Body of pancreas (tissue), 4 donors: ENCODE data around the gene SLC5A5. TPM values are rescaled to one million over a fixed set of nuclear protein-coding genes. Genes with fewer than 3 reads are reported as not detected.
"Not testable (repeated sequence)": the region's sequence is repeated elsewhere in the genome, so short reads cannot be mapped to it uniquely, and the experiment has no call there.

Source experiments
- ATAC-seq: fragments of 150-250 bp; one replicate; pipeline ENCODE4 v1.9.1; 2016
- DNase-seq, 4 donors: peaks; one replicate each; pipeline ENCODE4 v3.0.0-alpha.2; 2019
- H3K27ac ChIP-seq, 4 donors: fragments of 200-600 bp; sonication (generic); 1 replicate in 3 of 4; 2 replicates in 1 of 4; pipeline versions ENCODE4 v1.5.1 to v1.6.1; 2016 to 2019; ENCODE audit warnings: mild to moderate bottlenecking in 1 of 4, mixed read lengths in 1 of 4, moderate library complexity in 1 of 4
- H3K27me3 ChIP-seq, 2 donors: fragments of 200-600 bp; sonication (generic); one replicate each; pipeline ENCODE4 v1.6.0; 2016; ENCODE audit warnings: mild to moderate bottlenecking in 1 of 2
- H3K36me3 ChIP-seq, 2 donors: fragments of 200-600 bp; sonication (generic); replicated peaks in 1 of 2; 2 replicates each; pipeline ENCODE4 v1.5.1; 2016; ENCODE audit warnings: low read depth in 2 of 2; ENCODE audit not compliant: insufficient read depth in 1 of 2
- H3K4me1 ChIP-seq: fragments of 200-600 bp; sonication (generic); one replicate; pipeline ENCODE4 v1.6.0; 2016
- H3K4me3 ChIP-seq, 2 donors: fragments of 200-600 bp; sonication (generic); 1 replicate in 1 of 2; 2 replicates in 1 of 2; pipeline ENCODE4 v1.5.1; 2016 to 2019
- H3K9me3 ChIP-seq, 3 donors: fragments of 200-600 bp; sonication (generic); 1 replicate in 2 of 3; 2 replicates in 1 of 3; pipeline ENCODE4 v1.5.1; 2016
- CTCF ChIP-seq, 7 experiments: fragments of 450-650 bp in 4 of 7; fragments of 200-600 bp in 3 of 7; sonication (generic) in 3 of 7; IDR thresholded peaks; one replicate each; pipeline ENCODE4 v1.5.1; 2016 to 2019; ENCODE audit warnings: antibody characterized with exemption in 7 of 7
- POLR2A ChIP-seq, 3 donors: fragments of 450-650 bp; IDR thresholded peaks; one replicate each; pipeline ENCODE4 v1.6.1; 2016; ENCODE audit warnings: antibody characterized with exemption in 3 of 3, mild to moderate bottlenecking in 2 of 3
- WGBS, 2 donors: methylation state at CpG; one replicate each; pipeline ENCODE4 v1.1.5; 2017; 5-methylcytosine and 5-hydroxymethylcytosine counted together
- intact Hi-C: fragments of 100-400 bp; cut with DNase I; formaldehyde crosslinking; loops from one replicate; pipeline ENCODE4 v1.15.1; 2023
- total RNA-seq, 2 donors: library from RNA; depleted of rRNA; stranded (reverse); fragments of >200 nt; gene quantifications; one replicate each; pipeline ENCODE4 v1.1.0, GENCODE V29; 2016

Gene SLC5A5
- total RNA-seq, 2 donors from 2014 or later = not detected

- DNase-seq (peak; percentile 55 to 65 (median 61)), ATAC-seq (peak; percentile 79)
- no peak for TF ChIP-seq CTCF (IDR thresholded peaks at IDR 0.05)
- TF ChIP-seq POLR2A (IDR thresholded peaks at IDR 0.05) = no peak
- no peaks in the 10 kb centered on the region for H3K36me3 ChIP-seq
- H3K27me3 ChIP-seq = no peaks in the 10 kb centered on the region
- H3K4me3 ChIP-seq = no peak overlapping the region
- peaks cover 12% of the 10 kb centered on the region for H3K4me1 ChIP-seq
- H3K27ac ChIP-seq = peak overlapping the region; percentile 6 to 63 (median 39)
- intact Hi-C loops = no loop called here
- 28 to 37% methylated on average over 7 of the region's 7 CpGs for WGBS, 2 donors
- H3K9me3 ChIP-seq = no peaks in the 10 kb centered on the region
These were observed 37.4 kb downstream of the SLC5A5 start for GRCh38 chr19:17909003-17909732.

- H3K36me3 ChIP-seq = no peaks in the 10 kb centered on the region
- DNase-seq (no peak), ATAC-seq (no peak)
- 79 to 80% methylated on average over 11 of the region's 11 CpGs for WGBS, 2 donors
- no peak overlapping the region for H3K4me3 ChIP-seq
- no peak overlapping the region for H3K27ac ChIP-seq
- no peaks in the 10 kb centered on the region for H3K9me3 ChIP-seq
- H3K4me1 ChIP-seq = peaks cover 12% of the 10 kb centered on the region
- intact Hi-C loops = no loop called here
- TF ChIP-seq POLR2A (IDR thresholded peaks at IDR 0.05) = no peak
- no peak for TF ChIP-seq CTCF (IDR thresholded peaks at IDR 0.05)
- H3K27me3 ChIP-seq = no peaks in the 10 kb centered on the region
These were observed 39.1 kb downstream of the SLC5A5 start for GRCh38 chr19:17910791-17911360.

- Histone ChIP-seq H3K9me3 (peaks cover 0 to 3% (median 0%) of the 10 kb centered on the region in 3 donors), H3K4me3 (no peak overlapping the region), H3K27ac (peak overlapping the region in 1 of 4 donors; percentile 31), H3K27me3 (no peaks in the 10 kb centered on the region), H3K36me3 (no peaks in the 10 kb centered on the region), H3K4me1 (peaks cover 8% of the 10 kb centered on the region)
- DNase-seq = peak in 1 of 4 donors; percentile 15
- intact Hi-C loops = no loop called here
- ATAC-seq = peak; percentile 68
- WGBS, 2 donors = 47 to 53% methylated on average over 5 to 6 of the region's 6 CpGs
- no peak for TF ChIP-seq CTCF (IDR thresholded peaks at IDR 0.05)
- TF ChIP-seq POLR2A (IDR thresholded peaks at IDR 0.05) = no peak
These were observed 44.3 kb downstream of the SLC5A5 start for GRCh38 chr19:17915940-17916593.

GRCh38 chr19:17918151-17918550, 46.4 kb downstream of the SLC5A5 start:
- H3K36me3 ChIP-seq, H3K4me1 ChIP-seq, H3K27me3 ChIP-seq, intact Hi-C loops, ATAC-seq, H3K27ac ChIP-seq, H3K4me3 ChIP-seq, H3K9me3 ChIP-seq, DNase-seq: not testable (repeated sequence)
- 92% methylated on average over 14 of the region's 30 CpGs; no CpG with 5 or more reads in 1 of the 2 donors for WGBS, 2 donors

GRCh38 chr19:17919122-17919521, 47.4 kb downstream of the SLC5A5 start:
- H3K4me3 ChIP-seq, DNase-seq, intact Hi-C loops, H3K27ac ChIP-seq, H3K9me3 ChIP-seq, ATAC-seq, H3K4me1 ChIP-seq, H3K36me3 ChIP-seq, H3K27me3 ChIP-seq: not testable (repeated sequence)
- WGBS, 2 donors = 20 to 34% methylated on average over 1 to 4 of the region's 5 CpGs
